ENCODE data around the gene KRTAP22-2.

The KRTAP22-2 gene

DNA sequence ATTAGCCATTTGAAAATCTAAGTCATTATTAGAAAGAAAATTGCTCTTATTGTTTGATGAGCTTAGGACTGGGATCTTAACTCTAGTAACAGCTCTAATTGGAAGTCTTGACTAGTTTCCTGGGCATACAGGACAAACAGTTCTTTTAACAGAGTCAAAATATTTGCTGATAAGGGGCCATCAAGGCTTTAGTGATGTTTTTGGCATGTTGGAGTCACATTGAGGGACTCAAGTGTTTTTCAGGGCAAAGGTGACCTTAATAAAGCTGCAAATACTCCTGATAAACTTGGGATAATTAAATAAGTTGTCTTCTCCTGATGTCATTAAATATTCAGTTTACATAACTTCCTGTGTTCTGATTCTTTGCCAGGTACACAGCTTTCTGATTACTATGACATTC lies 22.6 kb downstream of the KRTAP22-2 start:
- no peak overlapping the region for H3K4me3 ChIP-seq (ENCODE audit: low read depth, low read length)
- DNase-seq (ENCODE audit: low read depth) = no peak

DNA sequence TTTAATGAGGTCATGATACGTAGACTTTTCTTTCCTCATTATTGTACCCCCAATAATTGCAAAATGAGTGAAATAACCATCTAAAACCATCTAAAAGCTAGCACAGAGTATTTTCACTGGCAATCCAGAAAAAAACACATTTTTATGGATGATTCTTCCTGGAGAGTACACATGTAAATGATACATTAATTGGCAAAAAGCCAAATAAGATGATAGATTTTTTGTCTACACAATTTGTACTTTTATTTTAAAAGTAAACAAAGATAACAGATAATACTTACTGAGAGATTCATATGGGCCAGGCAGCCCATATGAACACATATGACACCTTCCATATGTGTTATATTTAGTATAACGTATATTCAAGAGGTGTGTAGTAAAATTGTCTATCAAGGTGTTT lies 26.6 kb downstream of the KRTAP22-2 start:
- no peak overlapping the region for H3K4me3 ChIP-seq (ENCODE audit: low read depth, low read length)
- DNase-seq (ENCODE audit: low read depth) = no peak

DNA sequence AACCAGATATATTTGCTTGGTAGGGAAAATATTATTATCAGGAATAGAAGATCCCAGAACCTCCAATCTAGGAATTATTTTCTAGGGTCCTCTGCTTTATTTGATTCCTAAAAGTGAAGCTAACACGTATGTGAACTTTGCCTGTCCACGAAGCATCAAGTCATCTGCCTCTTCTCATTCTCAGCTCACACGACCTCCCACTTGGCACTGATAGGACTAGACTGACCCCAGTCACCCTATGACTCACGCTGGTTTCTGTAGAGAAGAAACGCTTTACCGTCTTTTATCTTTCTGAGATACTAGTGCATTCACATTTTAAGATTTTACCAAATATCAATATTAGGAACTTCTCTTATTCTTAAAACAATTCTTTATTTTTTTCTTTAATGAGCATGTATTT lies 27.1 kb downstream of the KRTAP22-2 start:
- no peak overlapping the region for H3K4me3 ChIP-seq (ENCODE audit: low read depth, low read length)
- no peak for DNase-seq (ENCODE audit: low read depth)

DNA sequence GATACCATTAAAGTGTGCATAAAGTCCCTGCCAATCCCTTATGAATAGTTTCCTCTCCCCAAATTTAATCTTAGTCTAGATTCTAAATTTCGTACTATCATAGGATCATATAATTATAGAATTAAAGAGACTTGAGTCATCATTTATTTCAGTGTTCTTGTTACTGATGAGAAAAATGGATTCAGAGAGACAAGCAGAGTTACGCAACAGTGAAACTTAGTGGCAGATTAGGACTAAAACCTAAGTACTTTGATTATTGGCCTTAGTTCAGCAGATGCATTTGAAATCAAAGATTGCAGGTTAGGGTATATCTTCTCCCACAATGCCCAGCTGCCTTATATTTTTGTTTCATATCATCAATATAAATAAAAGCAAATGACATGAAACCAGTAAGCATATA lies 28.2 kb downstream of the KRTAP22-2 start:
- DNase-seq (ENCODE audit: low read depth) = no peak
- H3K4me3 ChIP-seq (ENCODE audit: low read depth, low read length) = no peak overlapping the region

DNA sequence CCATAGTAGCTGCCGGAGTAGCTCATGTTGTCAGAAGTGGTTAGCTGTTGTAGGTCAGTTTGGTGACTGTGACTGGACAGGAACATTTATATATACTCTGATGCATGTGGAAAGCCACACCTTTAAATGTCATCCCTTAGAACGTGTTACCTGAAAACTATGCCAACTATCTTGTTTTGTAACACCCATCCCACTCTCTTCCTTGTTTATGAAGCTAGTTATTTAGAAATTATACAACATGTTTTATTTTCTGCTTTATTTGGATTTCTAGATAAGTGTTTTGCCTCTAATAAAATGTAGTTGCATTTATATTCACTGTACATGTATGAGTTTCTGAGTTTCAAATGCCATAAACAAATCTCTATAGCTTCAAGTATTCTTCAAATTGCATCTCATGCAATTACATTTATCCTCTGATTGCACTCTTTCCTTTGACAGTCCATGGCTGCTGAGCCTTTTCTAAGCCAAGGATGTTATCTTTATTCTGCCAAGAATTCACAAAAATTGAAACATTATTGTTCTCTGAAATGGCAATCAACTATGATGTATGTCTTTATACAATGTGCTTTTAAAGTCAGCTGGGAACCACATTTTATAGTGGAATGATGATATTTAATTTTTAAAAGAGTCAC lies 28.8 kb downstream of the KRTAP22-2 start, which contains the start of gene KRTAP19-7:
Gene KRTAP19-7, minus strand, starts transcription at position 51 of the 632 bp plus-strand sequence. Its CDS starts 25 bp downstream, at position 26.
- no peak within 1 kb of the TSS for H3K4me3 ChIP-seq (ENCODE audit: low read depth, low read length)
- no peak for DNase-seq (ENCODE audit: low read depth)

DNA sequence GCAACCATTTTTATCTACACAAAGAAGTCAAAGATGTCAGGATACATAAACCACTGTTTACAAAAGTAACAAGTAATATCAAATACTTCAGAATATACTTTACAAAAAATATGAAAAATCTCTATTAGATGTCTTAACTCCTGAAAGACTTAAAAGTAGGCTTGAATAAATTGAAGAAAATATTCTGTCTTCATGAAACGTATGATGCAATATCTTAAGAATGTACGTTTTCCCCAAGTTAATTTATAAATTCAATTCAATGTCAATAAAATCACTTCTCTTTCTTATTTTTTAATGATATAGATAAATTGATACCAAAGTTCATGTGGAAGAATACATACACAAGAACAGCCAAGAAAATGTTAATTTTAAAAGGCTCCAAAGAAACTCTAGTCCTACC lies 35.1 kb downstream of the KRTAP22-2 start:
- H3K4me3 ChIP-seq (ENCODE audit: low read depth, low read length) = no peak overlapping the region
- no peak for DNase-seq (ENCODE audit: low read depth)

DNA sequence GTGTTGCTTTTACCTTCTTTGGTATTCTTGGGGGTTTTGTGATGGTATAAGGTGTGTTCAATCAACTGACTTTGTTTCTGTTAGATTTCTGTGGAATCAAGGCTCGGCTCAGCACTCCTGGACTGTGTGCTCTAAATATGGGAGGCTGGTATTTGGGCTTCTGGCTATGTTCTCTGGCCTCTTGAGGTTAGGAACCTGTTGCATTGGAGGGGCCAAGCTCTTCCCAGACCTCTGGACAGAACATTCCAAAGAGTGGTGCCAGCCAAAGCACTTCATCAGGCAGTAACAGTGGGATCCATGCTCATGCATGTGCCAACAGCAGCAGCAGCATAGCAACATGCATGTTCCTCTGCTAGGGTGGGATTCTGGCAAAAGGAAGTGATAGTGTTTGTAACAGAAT lies 37.4 kb downstream of the KRTAP22-2 start:
- no peak for DNase-seq (ENCODE audit: low read depth)
- no peak overlapping the region for H3K4me3 ChIP-seq (ENCODE audit: low read depth, low read length)

DNA sequence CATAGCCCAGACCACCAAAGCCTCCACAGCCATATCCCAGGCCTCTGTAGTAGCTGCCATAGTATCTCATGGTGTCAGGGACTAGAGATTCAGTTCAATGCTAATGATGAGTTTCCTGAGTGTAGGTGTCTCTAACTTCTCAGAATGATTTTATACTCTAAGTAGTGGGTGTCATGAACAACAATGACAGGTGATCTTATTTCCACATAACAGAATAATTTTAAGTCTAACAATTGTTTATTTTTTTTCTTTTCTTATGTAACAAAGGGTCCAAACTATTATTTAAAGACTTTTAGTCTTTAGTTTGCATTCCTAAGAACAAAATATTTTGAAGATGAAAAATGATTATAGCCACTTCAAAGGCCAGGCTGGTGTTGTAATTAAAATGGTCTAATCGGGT lies 48.4 kb downstream of the KRTAP22-2 start, which contains the start of gene KRTAP19-6:
Gene KRTAP19-6, minus strand, starts transcription at position 101 of the 400 bp plus-strand sequence. Its CDS starts 31 bp downstream, at position 70.
- no peak for DNase-seq (ENCODE audit: low read depth)

More for the DNA sequence above, 48.4 kb downstream of the KRTAP22-2 start, which contains the start of gene KRTAP19-6:
- no peak within 1 kb of the TSS for H3K4me3 ChIP-seq (ENCODE audit: low read depth, low read length)
